Body of pancreas (tissue), 4 donors: ENCODE data around the gene RELN.

Source experiments
- POLR2A ChIP-seq, 3 donors: fragments of 450-650 bp; IDR thresholded peaks; one replicate each; pipeline ENCODE4 v1.6.1; 2016; ENCODE audit warnings: antibody characterized with exemption in 3 of 3, mild to moderate bottlenecking in 2 of 3
- TF ChIP-seq, protein P1 (sequence below), 7 experiments: fragments of 450-650 bp in 4 of 7; fragments of 200-600 bp in 3 of 7; sonication (generic) in 3 of 7; IDR thresholded peaks; one replicate each; pipeline ENCODE4 v1.5.1; 2016 to 2019; ENCODE audit warnings: antibody characterized with exemption in 7 of 7

DNA sequence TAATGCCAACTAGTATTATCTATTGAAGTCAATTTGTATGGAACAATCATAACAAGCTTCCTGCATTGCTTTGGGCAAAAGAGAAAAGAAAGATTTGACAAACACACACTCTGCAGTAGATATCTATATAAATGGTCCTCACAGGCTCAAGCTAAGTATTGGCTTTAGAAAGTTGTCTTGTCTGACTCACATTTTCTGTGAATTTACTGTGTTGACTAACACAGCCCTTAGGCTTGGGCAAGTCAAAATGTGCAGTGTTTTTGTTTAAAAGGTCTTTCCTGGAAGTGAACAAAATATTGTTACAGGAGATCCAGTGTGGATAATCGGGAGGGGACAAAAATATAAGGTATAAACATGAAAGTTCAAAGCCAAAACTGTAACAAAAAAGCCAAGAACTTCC lies 194.4 kb downstream of the RELN start:
- TF ChIP-seq, protein P1, sequence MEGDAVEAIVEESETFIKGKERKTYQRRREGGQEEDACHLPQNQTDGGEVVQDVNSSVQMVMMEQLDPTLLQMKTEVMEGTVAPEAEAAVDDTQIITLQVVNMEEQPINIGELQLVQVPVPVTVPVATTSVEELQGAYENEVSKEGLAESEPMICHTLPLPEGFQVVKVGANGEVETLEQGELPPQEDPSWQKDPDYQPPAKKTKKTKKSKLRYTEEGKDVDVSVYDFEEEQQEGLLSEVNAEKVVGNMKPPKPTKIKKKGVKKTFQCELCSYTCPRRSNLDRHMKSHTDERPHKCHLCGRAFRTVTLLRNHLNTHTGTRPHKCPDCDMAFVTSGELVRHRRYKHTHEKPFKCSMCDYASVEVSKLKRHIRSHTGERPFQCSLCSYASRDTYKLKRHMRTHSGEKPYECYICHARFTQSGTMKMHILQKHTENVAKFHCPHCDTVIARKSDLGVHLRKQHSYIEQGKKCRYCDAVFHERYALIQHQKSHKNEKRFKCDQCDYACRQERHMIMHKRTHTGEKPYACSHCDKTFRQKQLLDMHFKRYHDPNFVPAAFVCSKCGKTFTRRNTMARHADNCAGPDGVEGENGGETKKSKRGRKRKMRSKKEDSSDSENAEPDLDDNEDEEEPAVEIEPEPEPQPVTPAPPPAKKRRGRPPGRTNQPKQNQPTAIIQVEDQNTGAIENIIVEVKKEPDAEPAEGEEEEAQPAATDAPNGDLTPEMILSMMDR (IDR thresholded peaks at IDR 0.05), result no peak
- no peak for TF ChIP-seq POLR2A (IDR thresholded peaks at IDR 0.05)
